Upper lobe of left lung (tissue), 4 donors: ENCODE data around the gene RPL31.

Experiments used
- EP300 ChIP-seq, 4 donors: sonication (generic); formaldehyde crosslinking; IDR thresholded peaks; one replicate each; pipeline ENCODE4 v1.5.1; 2017; ENCODE audit warnings: antibody characterized with exemption in 4 of 4, control low read depth in 2 of 4
- POLR2A ChIP-seq, 4 donors: fragments of 450-650 bp; IDR thresholded peaks; one replicate each; pipeline ENCODE4 v1.5.1; 2016 to 2017; ENCODE audit warnings: antibody characterized with exemption in 4 of 4, mild to moderate bottlenecking in 2 of 4
- TF ChIP-seq, protein P1 (sequence below), 6 experiments: fragments of 450-650 bp in 4 of 6; fragments of 200-600 bp in 2 of 6; sonication (generic) in 2 of 6; IDR thresholded peaks; one replicate each; pipeline ENCODE4 v1.5.1; 2016 to 2019; ENCODE audit warnings: antibody characterized with exemption in 6 of 6

DNA sequence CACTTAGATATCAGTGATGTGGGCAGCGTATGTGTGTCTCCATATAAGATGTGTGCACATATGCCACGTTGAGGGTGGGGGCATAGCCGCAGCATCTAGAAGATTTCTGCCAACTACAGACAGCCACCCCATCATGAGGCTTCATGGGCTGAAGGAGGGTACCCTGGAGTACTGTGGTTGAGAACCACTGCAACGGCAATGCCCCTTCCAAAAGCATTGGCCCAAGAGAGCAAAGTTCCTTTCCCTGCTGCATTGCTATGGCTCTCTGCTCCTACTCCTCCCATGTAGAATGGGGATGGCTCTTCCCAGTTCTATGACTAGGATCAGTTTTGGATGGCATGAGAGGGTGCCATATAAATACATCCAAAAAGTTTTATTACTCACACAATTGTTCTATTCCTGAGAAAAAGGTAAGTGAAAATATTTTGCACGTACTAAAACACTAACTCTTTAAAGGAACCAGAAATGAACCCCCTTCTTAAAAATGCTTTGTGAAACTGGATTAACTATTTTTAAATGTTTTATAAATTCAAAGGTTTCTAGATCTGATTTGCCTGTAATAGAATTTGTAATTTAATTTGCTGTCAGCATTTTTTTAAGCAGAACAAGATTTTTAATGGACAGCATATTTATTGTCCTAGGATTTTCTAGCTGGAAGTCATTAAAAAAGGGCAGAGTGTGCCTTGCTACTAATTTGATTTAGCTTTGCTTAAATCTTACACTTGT lies 4.4 kb upstream of the RPL31 start:
- no peak for TF ChIP-seq EP300 (IDR thresholded peaks at IDR 0.05)
- TF ChIP-seq, protein P1, sequence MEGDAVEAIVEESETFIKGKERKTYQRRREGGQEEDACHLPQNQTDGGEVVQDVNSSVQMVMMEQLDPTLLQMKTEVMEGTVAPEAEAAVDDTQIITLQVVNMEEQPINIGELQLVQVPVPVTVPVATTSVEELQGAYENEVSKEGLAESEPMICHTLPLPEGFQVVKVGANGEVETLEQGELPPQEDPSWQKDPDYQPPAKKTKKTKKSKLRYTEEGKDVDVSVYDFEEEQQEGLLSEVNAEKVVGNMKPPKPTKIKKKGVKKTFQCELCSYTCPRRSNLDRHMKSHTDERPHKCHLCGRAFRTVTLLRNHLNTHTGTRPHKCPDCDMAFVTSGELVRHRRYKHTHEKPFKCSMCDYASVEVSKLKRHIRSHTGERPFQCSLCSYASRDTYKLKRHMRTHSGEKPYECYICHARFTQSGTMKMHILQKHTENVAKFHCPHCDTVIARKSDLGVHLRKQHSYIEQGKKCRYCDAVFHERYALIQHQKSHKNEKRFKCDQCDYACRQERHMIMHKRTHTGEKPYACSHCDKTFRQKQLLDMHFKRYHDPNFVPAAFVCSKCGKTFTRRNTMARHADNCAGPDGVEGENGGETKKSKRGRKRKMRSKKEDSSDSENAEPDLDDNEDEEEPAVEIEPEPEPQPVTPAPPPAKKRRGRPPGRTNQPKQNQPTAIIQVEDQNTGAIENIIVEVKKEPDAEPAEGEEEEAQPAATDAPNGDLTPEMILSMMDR (IDR thresholded peaks at IDR 0.05): no peak
- TF ChIP-seq POLR2A (IDR thresholded peaks at IDR 0.05): no peak
